ENCODE results near the gene TENM3.

TENM3 gene

DNA sequence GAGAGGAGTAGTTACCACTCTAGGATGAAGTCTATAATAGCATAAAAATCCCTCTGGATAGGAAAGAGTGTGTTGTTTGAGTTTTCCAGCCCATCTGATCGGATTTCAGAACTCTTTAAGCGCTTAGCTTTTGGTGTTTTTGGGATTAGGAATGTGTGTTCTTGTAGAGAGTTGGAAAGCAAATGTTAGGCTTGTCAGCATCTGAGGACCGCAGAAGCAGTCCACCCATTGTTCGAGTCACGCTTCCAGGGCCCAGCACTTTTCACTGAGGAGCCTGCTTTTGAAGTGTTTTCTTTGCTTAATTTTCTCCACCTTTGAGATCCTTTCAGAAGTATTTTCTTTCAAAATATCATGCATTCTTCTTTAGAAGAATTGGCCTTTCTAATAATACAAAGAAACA lies 306.2 kb downstream of the TENM3 start:
- Mint-ChIP-seq H3K4me1 (ENCODE audit: low read depth) (no peaks in the 10 kb centered on the region), H3K4me3 (no peak overlapping the region), H3K27me3 (ENCODE audit: low read depth) (peaks cover 9% of the 10 kb centered on the region), H3K9me3 (no peaks in the 10 kb centered on the region), H3K27ac (no peak overlapping the region), H3K36me3 (ENCODE audit: low read depth) (no peaks in the 10 kb centered on the region)
- DNase-seq (ENCODE audit: low spot score), result no peak

DNA sequence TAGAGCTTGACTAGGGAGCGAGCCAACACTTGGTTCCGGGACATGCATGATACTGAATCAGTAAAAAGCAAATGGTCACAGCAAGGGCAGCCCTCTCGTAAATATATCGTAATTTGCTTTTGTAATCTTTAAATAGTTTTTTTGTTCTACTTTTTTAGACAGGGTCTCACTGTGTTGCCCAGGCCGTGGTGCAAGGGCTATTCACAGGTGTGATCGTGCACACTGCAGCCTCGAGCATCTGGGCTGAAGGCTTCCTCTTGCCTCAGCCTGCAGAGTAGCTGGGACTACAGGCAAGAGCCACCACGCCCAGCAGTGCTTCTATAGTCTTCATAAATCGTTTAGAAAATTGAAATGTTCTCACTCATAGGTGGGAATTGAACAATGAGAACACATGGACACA lies 309.7 kb downstream of the TENM3 start:
- Mint-ChIP-seq H3K36me3 (ENCODE audit: low read depth) (no peaks in the 10 kb centered on the region), H3K4me1 (ENCODE audit: low read depth) (no peaks in the 10 kb centered on the region), H3K27ac (no peak overlapping the region), H3K27me3 (ENCODE audit: low read depth) (peaks cover 6% of the 10 kb centered on the region), H3K9me3 (no peaks in the 10 kb centered on the region), H3K4me3 (no peak overlapping the region)
- DNase-seq (ENCODE audit: low spot score), result no peak

DNA sequence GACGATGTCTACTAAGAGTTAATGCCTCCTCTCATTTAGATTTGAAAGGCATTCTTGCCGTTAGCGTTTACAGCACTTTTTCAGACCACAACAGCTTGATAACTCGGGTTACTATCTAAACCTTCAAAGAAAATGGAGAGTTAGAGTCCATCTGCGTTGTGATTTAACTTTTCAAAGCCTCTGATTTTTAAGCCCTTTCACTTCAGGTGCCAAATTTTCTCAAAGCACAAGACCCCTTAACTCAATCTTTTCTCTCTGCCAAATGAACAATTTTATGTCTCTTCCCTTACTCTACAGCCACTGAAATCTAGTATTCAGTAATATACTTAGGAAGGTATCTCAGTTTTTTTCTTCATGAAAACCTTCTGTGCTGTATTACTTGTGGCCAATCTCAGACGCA lies 310.5 kb downstream of the TENM3 start:
- no peak for DNase-seq (ENCODE audit: low spot score)
- Mint-ChIP-seq H3K4me1 (ENCODE audit: low read depth) (no peaks in the 10 kb centered on the region), H3K4me3 (no peak overlapping the region), H3K27ac (no peak overlapping the region), H3K9me3 (no peaks in the 10 kb centered on the region), H3K27me3 (ENCODE audit: low read depth) (peaks cover 8% of the 10 kb centered on the region), H3K36me3 (ENCODE audit: low read depth) (no peaks in the 10 kb centered on the region)

DNA sequence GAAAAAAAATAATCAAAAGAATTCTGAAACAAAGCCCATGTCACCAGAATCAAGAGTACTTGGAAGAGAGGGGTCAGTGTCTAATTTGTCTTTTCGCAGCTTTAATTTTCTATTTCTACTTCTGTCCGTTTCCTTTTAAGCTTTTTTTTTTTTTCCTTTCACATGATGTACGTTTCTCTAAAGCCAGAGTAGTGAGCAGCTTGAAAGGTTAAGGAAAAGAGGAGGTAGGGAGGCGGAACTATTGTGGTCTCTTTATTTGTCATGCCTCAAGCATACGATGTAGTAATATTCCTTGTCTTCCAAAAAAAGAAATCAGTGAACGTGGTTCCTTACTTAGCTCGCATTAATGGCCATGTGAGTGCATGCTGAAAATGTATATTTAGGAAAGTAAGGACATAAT lies 311.5 kb downstream of the TENM3 start:
- H3K4me3 Mint-ChIP-seq, result no peak overlapping the region
- H3K9me3 Mint-ChIP-seq, result no peaks in the 10 kb centered on the region
- H3K4me1 Mint-ChIP-seq (ENCODE audit: low read depth), result no peaks in the 10 kb centered on the region
- H3K27ac Mint-ChIP-seq, result no peak overlapping the region
- peaks cover 8% of the 10 kb centered on the region for H3K27me3 Mint-ChIP-seq (ENCODE audit: low read depth)
- no peak for DNase-seq (ENCODE audit: low spot score)
- no peaks in the 10 kb centered on the region for H3K36me3 Mint-ChIP-seq (ENCODE audit: low read depth)

DNA sequence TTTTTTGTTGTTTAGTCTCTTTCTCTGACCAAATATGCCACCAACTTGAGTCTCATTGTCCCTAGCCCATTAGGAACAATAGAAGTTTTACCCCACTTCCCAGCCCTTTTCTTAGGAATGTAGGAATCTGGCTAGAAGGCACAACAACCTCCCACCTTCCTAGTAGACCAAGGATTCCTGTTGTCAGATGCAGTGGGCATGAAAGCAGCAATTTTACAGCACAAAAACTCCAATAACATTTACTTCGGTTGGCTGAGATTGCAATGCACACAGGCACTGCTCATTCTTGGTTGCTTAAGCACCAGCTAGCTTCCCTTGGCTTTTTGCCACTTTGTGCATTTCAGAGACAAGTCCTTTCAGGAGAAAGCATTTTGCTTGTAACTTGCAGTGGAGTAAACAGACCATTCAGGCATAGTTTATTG lies 312.8 kb downstream of the TENM3 start:
- no peak for DNase-seq (ENCODE audit: low spot score)
- Mint-ChIP-seq H3K36me3 (ENCODE audit: low read depth) (no peaks in the 10 kb centered on the region), H3K27ac (no peak overlapping the region), H3K9me3 (no peaks in the 10 kb centered on the region), H3K4me1 (ENCODE audit: low read depth) (no peaks in the 10 kb centered on the region), H3K4me3 (no peak overlapping the region), H3K27me3 (ENCODE audit: low read depth) (peaks cover 8% of the 10 kb centered on the region)

DNA sequence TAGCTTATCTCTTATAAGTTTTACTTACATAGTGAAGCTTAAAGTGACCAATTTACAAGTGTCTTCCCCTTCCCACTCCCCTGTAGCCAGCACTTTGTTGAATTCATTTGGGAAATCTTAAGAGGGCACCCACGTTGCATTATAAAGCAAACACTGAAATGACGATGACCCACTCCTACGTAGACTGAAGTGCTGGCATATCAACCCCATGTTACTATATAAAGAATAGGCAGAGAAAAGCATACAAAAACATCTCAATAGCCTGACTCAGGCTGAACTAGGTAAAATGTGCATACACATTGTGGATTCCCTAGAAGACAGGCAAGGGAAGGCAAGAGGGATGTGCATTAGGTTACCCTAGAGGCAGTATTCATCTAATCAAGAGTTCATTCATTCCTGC lies 313.4 kb downstream of the TENM3 start:
- Mint-ChIP-seq H3K27me3 (ENCODE audit: low read depth) (peaks cover 5% of the 10 kb centered on the region), H3K4me1 (ENCODE audit: low read depth) (no peaks in the 10 kb centered on the region), H3K9me3 (no peaks in the 10 kb centered on the region), H3K27ac (no peak overlapping the region), H3K4me3 (no peak overlapping the region), H3K36me3 (ENCODE audit: low read depth) (no peaks in the 10 kb centered on the region)
- DNase-seq (ENCODE audit: low spot score), result no peak

DNA sequence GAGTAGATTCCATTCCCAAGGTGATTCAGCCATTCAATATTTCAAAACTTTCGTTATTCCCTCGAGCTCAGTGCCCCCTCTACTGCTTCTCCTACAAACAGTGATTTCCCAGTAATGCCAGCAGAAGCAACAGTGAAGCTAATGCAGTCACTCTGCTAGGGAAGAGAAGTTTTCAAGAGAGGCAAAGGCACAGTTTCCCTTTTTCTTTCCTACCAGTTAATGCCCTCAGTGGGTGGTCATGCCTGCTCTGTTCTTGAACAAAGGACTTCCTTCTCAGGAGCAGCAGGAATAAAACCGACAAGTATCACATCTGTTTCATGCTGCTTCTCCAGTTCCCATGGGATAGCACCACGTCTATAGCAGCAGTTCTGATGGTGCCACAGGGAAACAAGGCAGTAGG lies 317.2 kb downstream of the TENM3 start:
- Mint-ChIP-seq H3K4me3 (no peak overlapping the region), H3K36me3 (ENCODE audit: low read depth) (no peaks in the 10 kb centered on the region), H3K4me1 (ENCODE audit: low read depth) (no peaks in the 10 kb centered on the region), H3K27ac (no peak overlapping the region), H3K9me3 (no peaks in the 10 kb centered on the region), H3K27me3 (ENCODE audit: low read depth) (peaks cover 2% of the 10 kb centered on the region)
- no peak for DNase-seq (ENCODE audit: low spot score)

DNA sequence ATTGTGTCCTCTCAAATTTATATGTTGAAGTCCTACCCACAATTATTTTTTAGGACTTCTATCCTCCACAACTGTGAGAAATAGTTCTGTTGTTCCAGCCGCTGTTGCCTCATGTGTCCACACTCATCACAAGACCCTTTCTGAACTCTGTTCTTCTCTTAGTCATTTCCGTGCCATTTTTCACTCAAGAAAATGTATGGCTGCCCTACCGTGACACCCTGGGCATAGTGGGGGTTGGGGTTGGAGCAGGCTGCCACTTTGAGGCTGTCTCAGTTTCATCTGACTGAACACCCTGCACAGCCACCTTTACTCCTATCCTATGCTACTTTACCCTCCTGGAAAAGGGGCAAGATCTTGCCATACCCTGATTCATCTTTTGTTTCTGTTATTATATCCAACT lies 319.1 kb downstream of the TENM3 start:
- DNase-seq (ENCODE audit: low spot score), result no peak
- no peaks in the 10 kb centered on the region for H3K4me1 Mint-ChIP-seq (ENCODE audit: low read depth)
- H3K9me3 Mint-ChIP-seq, result no peaks in the 10 kb centered on the region
- no peaks in the 10 kb centered on the region for H3K36me3 Mint-ChIP-seq (ENCODE audit: low read depth)
- H3K27ac Mint-ChIP-seq, result no peak overlapping the region
- H3K4me3 Mint-ChIP-seq, result no peak overlapping the region
- H3K27me3 Mint-ChIP-seq (ENCODE audit: low read depth), result peaks cover 2% of the 10 kb centered on the region

DNA sequence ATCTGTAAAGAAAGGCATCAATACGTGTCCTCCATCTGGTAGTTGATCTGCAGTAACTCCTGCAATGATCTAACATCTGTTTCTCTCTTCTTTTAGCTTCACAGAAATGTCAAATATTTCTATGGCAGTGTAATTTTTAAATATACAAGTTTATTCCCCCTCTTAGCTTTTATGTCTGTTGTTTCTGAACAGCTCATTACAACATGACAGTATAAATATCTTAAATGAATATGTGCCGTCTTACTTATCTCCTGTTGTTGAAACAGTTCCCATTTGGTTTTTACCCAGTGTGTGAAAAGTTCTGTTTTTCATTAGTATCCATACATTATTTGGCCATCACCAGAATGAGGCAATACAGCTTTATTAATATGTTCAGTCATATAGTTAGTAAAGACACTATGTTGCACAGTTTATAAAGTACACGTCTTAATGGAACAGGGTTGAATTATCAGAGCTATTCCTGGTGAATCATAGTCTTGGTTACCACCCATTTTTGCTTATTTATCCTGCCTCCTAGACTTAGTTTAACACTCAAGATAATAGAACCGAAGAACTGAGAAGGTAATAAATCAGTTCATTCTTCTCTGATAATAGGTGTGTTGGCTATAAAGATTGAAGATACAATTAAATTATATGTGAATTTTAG lies 321.6 kb downstream of the TENM3 start:
- no peak overlapping the region for H3K27ac Mint-ChIP-seq
- H3K9me3 Mint-ChIP-seq, result no peaks in the 10 kb centered on the region
- no peak overlapping the region for H3K4me3 Mint-ChIP-seq
- no peaks in the 10 kb centered on the region for H3K36me3 Mint-ChIP-seq (ENCODE audit: low read depth)
- no peak for DNase-seq (ENCODE audit: low spot score)
- H3K27me3 Mint-ChIP-seq (ENCODE audit: low read depth), result no peaks in the 10 kb centered on the region
- H3K4me1 Mint-ChIP-seq (ENCODE audit: low read depth), result no peaks in the 10 kb centered on the region

DNA sequence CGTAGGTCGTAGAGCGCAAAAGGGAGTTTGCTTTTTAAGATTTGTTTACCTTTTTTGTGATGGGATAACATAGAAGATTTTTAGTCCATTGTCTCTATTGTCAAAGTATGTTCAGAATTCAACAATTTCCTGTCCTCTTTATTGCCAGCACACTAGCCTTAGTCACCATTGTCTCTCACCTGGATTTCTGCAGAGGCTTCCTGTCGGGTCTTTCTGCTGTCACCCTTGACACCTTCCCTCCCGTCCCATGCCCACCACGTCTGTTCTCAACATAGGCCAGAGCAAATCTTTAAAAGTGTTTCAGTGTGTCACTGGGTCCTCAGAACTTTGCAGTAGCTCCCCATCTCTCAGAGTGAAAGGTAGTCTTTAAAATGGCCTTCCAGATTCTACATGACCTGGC lies 323.9 kb downstream of the TENM3 start:
- Mint-ChIP-seq H3K4me3 (no peak overlapping the region), H3K27ac (no peak overlapping the region), H3K36me3 (ENCODE audit: low read depth) (no peaks in the 10 kb centered on the region), H3K9me3 (no peaks in the 10 kb centered on the region), H3K27me3 (ENCODE audit: low read depth) (no peaks in the 10 kb centered on the region), H3K4me1 (ENCODE audit: low read depth) (no peaks in the 10 kb centered on the region)
- no peak for DNase-seq (ENCODE audit: low spot score)

DNA sequence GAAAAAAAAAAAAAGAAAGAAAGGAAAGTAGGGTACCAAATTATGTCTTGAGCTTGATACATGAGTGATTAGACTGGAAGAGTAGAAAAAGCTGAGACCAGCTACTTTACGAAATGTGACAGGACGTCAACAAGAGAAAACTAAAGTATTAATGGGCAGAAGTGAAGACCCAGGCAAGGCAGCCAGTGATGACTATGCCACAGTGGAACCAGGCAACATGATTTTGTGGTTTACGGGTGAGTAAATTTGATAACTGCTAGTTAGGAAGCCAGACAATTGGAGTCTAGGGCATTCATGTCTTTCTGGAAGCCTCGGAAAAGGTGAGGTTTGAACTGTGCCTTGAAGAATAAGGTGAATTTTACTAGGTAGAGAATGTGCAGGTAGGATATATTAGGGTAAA lies 326.4 kb downstream of the TENM3 start:
- Mint-ChIP-seq H3K9me3 (no peaks in the 10 kb centered on the region), H3K27me3 (ENCODE audit: low read depth) (no peaks in the 10 kb centered on the region), H3K36me3 (ENCODE audit: low read depth) (no peaks in the 10 kb centered on the region), H3K4me1 (ENCODE audit: low read depth) (no peaks in the 10 kb centered on the region), H3K4me3 (no peak overlapping the region), H3K27ac (no peak overlapping the region)
- DNase-seq (ENCODE audit: low spot score), result no peak

DNA sequence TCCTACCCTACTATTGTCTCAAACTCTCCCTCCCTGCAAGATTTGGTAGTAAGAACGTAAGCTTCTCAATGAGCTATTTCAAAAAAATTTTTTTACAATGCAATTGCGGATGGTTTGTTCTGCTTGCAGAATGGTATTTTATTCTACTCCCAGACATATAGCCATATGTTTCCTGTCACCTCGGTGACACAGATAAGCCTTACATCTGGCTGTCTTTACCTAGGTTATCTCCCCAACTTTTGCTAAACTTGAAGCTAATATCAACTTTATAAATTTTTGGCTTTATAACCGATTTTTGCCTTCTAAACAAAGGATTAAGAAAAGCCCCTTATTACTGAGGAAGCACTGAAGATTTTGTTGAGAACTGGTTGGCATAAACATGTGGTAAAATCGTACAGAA lies 331.5 kb downstream of the TENM3 start:
- Mint-ChIP-seq H3K36me3 (ENCODE audit: low read depth) (no peaks in the 10 kb centered on the region), H3K4me3 (no peak overlapping the region), H3K9me3 (no peaks in the 10 kb centered on the region), H3K4me1 (ENCODE audit: low read depth) (no peaks in the 10 kb centered on the region), H3K27me3 (ENCODE audit: low read depth) (no peaks in the 10 kb centered on the region), H3K27ac (no peak overlapping the region)
- DNase-seq (ENCODE audit: low spot score), result no peak

DNA sequence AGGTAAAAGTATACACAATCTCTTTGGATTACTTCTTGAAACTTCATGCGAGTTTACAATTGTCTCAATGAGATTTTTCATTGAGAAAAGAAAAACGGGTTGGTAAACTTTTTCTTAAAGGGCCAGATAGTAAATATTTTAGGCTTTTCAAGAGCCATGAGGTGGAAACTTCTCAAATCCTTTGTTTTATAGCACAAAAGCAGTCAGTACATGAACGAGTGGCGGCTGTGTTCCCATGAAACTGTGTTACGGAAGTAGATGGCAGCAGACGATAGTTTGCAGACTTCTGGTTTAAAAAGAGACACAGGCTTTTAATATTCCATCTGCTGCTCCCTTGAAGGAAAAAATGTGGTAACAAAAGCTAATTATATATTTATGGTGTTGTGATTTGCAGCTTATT lies 332.0 kb downstream of the TENM3 start:
- H3K36me3 Mint-ChIP-seq (ENCODE audit: low read depth), result no peaks in the 10 kb centered on the region
- no peak overlapping the region for H3K27ac Mint-ChIP-seq
- H3K4me3 Mint-ChIP-seq, result no peak overlapping the region
- no peak for DNase-seq (ENCODE audit: low spot score)
- H3K4me1 Mint-ChIP-seq (ENCODE audit: low read depth), result no peaks in the 10 kb centered on the region
- H3K9me3 Mint-ChIP-seq, result no peaks in the 10 kb centered on the region
- H3K27me3 Mint-ChIP-seq (ENCODE audit: low read depth), result no peaks in the 10 kb centered on the region

DNA sequence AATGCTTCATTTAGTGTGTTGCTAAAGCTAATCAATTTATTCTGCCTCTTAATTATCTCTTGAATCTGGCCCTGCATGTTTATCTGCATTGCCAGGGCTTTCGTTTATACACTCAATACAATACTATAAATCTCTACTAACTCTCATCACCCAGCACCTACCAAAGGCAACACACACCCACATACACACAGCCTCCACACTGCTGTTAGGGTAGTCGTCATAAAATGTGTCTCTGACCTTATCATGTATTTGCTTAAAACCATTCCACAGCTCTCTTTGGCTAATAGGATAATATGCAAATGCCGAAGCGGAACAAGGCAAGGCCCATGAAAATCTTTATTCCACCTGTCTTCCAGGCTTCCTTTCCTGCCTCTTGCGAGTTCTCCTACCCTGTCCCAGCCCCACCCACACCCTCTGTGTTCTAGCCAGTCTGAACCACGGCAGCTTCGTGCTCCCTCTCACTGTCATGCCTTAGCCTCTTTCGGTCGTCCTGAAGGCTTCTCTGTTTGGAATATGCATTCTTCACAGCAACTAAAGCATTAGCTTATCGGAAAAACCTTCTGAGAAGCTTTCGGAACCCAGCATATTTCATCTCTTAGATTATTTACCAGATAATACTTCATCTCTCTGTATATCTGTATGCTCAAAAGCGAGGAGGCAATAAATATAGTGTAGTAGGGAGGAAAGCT lies 333.5 kb downstream of the TENM3 start:
- Mint-ChIP-seq H3K4me1 (ENCODE audit: low read depth) (no peaks in the 10 kb centered on the region), H3K27ac (no peak overlapping the region), H3K27me3 (ENCODE audit: low read depth) (no peaks in the 10 kb centered on the region), H3K9me3 (no peaks in the 10 kb centered on the region), H3K36me3 (ENCODE audit: low read depth) (no peaks in the 10 kb centered on the region), H3K4me3 (no peak overlapping the region)
- DNase-seq (ENCODE audit: low spot score), result no peak

DNA sequence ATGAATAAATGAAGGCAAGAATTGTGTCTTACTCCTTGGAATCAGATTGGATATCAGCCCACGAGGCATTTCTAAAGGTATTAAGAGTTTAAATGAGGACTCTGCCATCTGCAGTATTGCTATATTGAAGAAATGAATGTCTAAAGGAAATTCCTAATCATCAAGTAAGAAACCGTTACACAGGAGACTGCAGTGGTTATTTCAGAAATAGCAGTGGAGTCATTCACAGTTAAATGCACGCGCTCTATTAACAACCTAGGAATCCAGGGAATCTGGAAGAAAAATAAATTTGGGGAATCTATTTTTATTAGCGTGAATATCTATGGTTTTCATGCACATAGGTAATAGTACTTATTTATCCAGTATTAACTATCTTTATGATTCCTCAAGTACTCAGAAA lies 334.2 kb downstream of the TENM3 start:
- no peak overlapping the region for H3K27ac Mint-ChIP-seq
- H3K27me3 Mint-ChIP-seq (ENCODE audit: low read depth), result no peaks in the 10 kb centered on the region
- H3K4me3 Mint-ChIP-seq, result no peak overlapping the region
- DNase-seq (ENCODE audit: low spot score), result no peak
- H3K4me1 Mint-ChIP-seq (ENCODE audit: low read depth), result no peaks in the 10 kb centered on the region
- no peaks in the 10 kb centered on the region for H3K36me3 Mint-ChIP-seq (ENCODE audit: low read depth)
- no peaks in the 10 kb centered on the region for H3K9me3 Mint-ChIP-seq
